GM21737 (cell line): ENCODE results near the gene HOXB9.

Source experiments
- ATAC-seq: cut with Tn5 transposase; IDR thresholded peaks from one replicate; pipeline ENCODE4 v1.9.1; 2021; ENCODE audit warnings: mild to moderate bottlenecking, moderate library complexity; ENCODE audit not compliant: unreplicated experiment

HOXB9 gene

DNA sequence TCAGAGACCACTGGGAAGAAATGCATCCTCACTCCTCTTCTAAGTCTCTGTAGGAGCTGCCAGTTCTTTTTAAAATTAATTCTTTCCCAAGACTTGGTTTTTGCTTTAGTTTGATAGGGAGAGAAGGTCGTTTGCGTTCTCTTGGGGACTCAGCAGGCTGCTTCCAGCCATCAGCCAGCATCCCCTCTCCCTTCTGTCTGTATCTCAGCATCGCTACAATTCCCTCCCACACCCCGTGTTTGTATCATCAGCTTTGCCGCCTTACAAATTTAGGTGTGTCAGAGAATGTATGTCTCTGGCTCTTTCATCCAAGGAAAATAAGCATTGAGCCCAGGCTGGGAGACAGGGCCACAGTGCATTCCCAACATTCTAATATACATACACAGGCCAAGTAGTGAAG is 26.8 kb downstream of the HOXB9 start:
- ATAC-seq: no peak

DNA sequence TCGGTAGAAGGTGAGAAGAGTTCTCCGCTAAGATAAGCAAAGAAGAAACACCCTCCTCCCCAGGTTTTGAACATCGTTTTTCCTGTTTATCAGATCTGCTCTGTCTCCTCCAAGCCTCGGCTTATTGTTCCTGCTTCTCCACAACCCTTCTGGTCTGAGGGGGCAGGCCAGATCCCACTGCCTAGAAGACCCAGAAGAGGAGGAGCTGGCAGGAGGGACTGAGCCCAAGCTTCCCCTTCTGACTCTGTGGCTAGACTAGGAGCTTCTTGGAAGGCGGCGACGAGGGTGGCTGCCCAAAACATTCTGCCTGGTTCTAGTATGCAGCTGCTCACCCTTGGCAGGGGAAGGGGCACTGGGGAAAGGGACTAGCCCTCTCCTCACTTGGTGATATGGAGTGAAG is 27.4 kb downstream of the HOXB9 start:
- no peak for ATAC-seq

DNA sequence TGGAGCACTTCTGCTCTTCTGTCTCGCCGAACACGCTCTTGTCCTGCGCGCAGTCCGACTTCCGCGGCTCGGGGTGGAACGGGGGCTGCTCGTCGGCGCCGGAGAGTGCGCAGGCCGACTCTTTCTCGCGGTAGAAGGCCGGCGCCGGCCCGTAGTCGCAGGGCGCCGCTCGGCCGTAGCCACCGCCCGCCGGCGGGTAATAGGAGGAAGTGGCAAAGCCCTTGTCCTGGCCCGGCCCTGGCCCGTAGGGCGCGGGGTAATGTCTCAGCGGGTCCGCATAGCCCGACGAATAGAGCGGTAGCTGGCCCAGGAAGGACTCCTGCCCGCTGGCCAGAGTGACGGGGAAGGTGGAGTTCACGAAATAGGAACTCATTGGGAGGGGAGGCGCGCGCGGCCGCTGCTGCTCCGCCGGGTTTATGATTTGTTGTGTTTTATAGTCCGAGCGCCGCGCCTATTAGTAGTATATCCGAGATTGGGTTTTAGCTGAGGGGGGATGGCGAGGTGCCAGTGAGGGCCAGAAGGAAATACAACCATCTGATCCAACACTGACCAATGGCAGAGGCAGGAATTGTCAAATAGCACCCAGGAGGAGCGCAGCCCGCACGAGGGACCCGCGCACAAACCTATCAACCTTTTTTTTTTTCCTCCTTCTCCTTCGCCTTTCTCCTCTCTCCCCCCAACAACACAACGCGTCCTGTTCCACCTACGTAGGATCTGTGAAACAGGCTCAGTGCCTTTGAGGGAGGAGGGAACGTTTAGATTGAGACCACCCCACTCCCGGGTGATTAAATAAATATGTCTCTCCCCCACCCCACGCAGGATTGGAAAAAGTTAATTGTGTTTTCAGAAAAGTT is 28.2 kb downstream of the HOXB9 start:
- ATAC-seq: no peak

GRCh38 chr17:48597528-48597777 is 28.7 kb downstream of the HOXB9 start:
- no peak for ATAC-seq

GRCh38 chr17:48596735-48597527 is 29.2 kb downstream of the HOXB9 start:
- no peak for ATAC-seq

GRCh38 chr17:48596000-48596734 is 30.0 kb downstream of the HOXB9 start:
- no peak for ATAC-seq

DNA sequence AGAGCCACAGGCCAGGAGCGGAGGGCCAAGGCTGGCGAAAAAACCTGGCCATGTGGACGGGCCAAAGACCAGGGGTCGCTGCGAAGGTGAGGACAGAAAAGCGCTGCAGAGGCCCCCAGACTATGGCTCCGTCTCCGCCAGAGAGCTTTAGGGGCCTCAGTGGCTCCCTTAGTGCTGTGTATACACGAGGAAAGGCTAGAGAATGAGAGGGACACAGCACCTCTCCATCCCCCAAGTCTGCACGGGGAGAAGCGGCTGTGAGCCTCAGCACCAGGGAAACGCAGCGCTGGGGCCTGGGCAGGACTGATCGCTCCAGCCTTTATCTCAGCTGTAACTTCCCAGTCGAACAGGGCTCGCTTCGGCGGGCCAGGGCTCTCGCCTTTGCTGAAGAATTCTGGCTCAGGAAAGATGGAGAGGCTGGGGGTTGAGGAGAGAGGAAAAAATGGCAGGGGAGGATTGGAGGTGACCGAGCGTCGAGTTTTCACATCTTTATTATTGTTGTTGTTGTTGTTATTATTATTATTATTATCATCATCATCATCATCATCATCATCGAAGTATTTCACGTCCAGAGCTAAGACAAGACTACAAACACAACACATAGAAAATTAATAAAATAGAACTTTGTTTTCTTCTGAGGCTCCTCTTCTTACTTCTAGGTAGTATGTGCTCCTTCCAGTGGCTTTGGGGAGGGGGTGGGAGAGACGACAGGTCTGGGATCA is 30.7 kb downstream of the HOXB9 start:
- no peak for ATAC-seq

GRCh38 chr17:48594538-48595277 is 31.4 kb downstream of the HOXB9 start:
- ATAC-seq: no peak

DNA sequence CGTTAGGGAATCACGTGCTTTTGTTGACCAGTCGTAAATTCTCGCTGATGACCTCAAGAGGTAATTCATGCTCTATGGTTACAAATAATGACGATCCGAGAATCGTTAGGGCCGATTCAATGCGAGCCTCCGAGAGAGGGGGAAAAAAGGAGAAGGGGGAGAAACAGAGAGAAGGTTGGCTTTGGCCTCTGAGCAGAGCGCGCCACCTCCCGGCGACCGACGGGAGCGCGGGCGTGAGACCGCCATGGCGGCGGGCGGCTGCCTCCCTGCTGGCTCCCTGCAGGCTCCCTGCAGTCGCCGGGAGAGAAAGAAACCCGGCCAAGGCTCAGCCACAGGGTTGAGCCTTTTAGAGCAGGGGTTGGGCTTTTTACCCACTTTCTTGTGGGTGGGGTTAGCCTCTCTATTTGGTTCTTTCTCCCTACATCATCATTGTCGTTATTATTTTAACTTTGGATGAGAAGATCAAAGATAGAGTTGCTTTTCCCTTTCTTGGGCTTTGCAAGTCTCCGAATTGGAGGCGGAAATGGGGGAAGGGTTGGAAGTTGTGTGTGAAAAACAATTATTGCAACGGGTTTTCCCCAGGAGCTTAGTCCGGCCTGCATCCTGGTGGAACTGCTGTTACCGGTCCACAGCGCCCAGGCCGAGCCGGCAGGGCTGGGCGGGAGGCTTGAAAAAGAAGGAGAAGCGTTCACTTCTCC is 32.2 kb downstream of the HOXB9 start:
- ATAC-seq: no peak

DNA sequence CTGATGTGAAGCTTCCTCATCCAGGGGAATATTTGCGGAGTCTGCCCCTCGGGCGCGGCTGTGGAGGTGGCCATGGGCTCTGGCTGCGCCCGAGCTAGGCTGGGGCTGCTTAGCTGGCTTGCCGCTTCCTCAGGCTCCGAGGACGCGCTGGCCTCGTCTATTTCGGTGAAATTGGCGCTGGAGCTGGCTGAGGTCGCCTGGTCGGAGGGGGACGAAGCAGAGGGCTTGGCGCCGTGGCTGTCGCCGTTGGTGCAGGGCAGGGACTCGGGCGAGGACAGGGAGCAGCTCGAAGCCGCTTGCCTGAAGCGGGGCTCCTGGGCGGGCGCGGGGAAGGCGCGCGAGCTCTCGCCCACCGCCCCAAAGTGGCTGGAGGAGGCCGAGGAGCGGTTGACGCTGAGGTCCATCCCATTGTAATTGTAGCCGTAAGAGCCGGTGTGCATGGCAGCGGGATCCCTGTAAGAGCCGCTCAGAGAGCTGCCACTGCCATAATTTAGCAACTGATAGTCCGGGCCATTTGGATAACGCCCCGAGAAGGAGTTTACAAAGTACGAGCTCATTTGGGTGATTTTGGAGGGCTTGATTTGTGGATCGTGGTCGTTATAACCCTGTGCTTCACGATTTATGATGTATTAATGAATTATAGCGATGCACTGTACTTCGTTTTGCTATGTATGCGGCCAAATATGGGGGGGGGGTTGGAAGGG is 32.9 kb downstream of the HOXB9 start, which contains the start of gene HOXB5:
Gene HOXB5 (minus strand): TSS at position 654 of the 704 bp plus-strand sequence. CDS start 97 bp downstream, at position 557.
- ATAC-seq: no peak

DNA sequence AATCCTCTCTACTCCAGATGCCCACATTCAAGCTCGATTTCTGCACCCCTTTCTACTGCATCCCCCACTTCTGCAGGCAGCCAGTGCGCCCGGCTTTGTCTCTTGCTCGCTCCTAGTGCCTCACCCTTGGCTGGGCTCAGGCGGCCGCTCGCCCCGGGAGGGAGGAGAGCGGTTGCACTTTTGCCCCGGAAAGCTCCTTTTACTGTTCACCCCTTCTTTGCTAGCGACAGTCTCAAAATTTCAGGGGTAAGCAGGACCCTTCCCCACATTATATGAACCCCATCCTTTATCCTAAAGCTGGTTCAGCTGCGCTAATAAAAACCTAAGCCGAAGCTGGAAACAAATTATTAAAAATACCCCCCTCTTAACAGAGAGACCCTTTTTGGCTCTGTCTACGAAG is 33.6 kb downstream of the HOXB9 start:
- no peak for ATAC-seq

DNA sequence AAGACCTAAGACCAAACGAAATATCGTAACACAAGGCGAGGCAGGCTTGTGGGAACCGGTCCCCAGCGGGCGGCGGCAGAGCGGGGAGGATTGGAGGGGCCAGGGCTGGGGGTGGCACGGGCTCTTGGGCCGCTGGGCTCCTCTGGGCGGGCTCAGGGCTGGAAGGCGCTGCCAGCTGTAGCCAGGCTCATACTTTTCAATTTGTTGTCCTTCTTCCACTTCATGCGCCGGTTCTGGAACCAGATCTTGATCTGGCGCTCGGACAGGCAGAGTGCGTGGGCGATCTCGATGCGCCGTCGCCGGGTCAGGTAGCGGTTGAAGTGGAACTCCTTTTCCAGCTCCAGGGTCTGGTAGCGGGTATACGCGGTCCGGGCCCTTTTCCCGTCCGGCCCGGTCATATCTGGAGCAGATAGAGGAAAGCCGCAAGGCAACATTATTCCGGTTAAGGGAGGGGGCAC is 34.1 kb downstream of the HOXB9 start:
- ATAC-seq: no peak

DNA sequence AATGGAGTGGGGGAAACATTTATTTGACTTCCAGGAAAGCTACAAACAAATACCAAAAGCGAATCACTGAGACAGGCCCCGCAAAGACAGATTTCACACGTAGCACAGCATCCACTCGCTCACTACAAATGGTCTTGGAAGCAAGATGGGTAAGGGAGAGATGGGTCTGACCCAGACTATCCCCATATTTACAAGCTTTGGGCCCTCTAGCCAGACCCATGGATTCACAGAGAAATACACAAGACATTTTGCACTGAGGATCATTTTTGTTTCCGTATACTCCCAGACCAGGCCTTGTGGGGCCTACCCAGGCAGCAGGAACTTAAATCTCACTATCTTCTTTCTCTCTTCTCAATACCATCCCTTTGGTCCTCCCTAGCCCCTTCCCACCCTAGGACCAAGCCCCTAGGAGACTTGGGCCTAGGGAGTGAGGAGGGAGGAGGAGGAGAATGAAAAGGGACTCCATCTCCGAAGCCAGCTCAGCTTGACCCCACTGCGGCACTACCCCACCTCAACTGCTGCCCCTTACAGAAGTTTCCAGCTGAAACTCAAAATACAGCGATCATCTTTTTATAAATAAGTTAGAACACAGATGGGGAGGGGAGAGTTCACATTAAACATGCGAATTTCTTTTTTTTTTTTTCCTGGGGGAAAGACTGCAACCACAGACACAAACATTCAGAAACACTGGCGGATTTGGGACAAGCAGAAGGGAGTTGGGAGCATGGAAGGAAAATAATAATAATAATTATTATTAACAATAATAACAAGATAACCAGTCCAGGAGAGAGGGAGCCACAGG is 34.7 kb downstream of the HOXB9 start:
- no peak for ATAC-seq

DNA sequence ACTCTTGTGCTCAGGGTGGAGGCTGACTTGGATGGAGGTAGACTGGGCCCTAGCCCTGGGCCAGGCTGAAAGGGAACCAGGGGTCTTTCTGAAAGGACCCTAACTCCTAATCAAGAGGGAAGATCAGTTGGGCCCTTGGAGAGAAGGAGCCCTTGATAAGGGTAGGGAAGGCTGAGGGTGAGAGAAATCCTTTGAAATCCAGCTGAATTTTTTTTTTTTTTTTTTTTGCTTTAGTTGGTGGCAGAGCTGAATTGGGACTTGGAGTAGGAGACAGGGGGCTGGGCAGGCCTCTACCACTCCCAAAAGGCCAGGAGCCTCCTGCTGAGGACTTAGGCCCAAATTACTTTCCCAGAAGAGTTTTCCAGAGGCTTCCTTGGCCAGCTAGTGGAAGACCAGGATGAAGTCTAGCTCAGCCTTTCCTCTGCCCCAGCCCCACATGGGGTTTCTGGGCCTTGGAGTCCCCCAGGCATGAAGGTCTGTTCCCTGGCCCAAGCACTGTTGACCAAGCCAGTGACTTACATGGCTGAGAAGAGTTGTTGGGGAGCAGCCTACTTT is 35.5 kb downstream of the HOXB9 start:
- ATAC-seq: no peak

GRCh38 chr17:48589831-48590606 is 36.1 kb downstream of the HOXB9 start, which contains the start of gene HOXB3:
HOXB3 (minus strand) TSS chr17:48590241; CDS start chr17:48552474, 37,767 bp downstream.
- ATAC-seq: no peak

- no peak for ATAC-seq
These were observed 36.9 kb downstream of the HOXB9 start for GRCh38 chr17:48589060-48589830.
